SK-N-SH (cell line): Measurements from ENCODE around the gene SIK2. TPM values are rescaled to one million over a fixed set of nuclear protein-coding genes. Genes with fewer than 3 reads are reported as not detected.

Experiments
- CTCF ChIA-PET: fragments of 300-600, 350-600 bp; formaldehyde crosslinking; extraction: SDS; loops from one replicate; lab custom pipeline; 2021; lab: Yijun Ruan, JAX
- POLR2A ChIA-PET: fragments of 350-600 bp; sonication (Branson Sonifier 250); formaldehyde crosslinking; extraction: SDS; loops from one replicate; lab custom pipeline; 2020; ENCODE audit warnings: antibody characterized with exemption, inconsistent platforms; lab: Yijun Ruan, JAX
- DNase-seq: peaks from one replicate; pipeline ENCODE4 v3.0.0; 2012
- H2AFZ ChIP-seq: fragments of 200-600 bp; sonication (generic); 2 replicates; pipeline ENCODE4 v1.8.1; 2016; ENCODE audit warnings: antibody characterized with exemption, mild to moderate bottlenecking, low read depth
- H3F3A ChIP-seq: fragments of 200-600 bp; sonication (generic); replicated peaks from 2 replicates; pipeline ENCODE3; 2016; ENCODE audit warnings: antibody characterized with exemption, mild to moderate bottlenecking; ENCODE audit not compliant: insufficient read depth
- H3K27ac ChIP-seq, 2 experiments: fragments of 200-500 bp in 1 of 2; fragments of 200-600 bp in 1 of 2; sonication (Bioruptor generic) in 1 of 2; sonication (generic), shearing (Covaris generic) in 1 of 2; 2 replicates each; pipeline versions ENCODE4 v1.5.1 to v1.6.1; 2014 to 2016; ENCODE audit warnings: low read depth in 2 of 2, inconsistent platforms in 1 of 2, low read length in 1 of 2, mild to moderate bottlenecking in 1 of 2, mixed read lengths in 1 of 2
- H3K27me3 ChIP-seq: fragments of 200-600 bp; sonication (generic), shearing (Covaris generic); 2 replicates; pipeline ENCODE4 v1.6.1; 2016; ENCODE audit warnings: mixed run types; ENCODE audit not compliant: insufficient read depth
- H3K36me3 ChIP-seq, 2 experiments: fragments of 200-500 bp in 1 of 2; fragments of 200-600 bp in 1 of 2; sonication (Bioruptor generic) in 1 of 2; sonication (generic) in 1 of 2; replicated peaks in 1 of 2; 2 replicates each; pipeline versions ENCODE3 to v1.5.1; 2014 to 2016; ENCODE audit warnings: low read length in 1 of 2, mild to moderate bottlenecking in 1 of 2; ENCODE audit not compliant: insufficient read depth in 2 of 2, control insufficient read depth in 1 of 2
- H3K4me1 ChIP-seq, 2 experiments: fragments of 200-500 bp in 1 of 2; fragments of 200-600 bp in 1 of 2; sonication (Bioruptor generic) in 1 of 2; sonication (generic), shearing (Covaris generic) in 1 of 2; 2 replicates each; pipeline versions ENCODE4 v1.5.1 to v1.6.1; 2014 to 2016; ENCODE audit warnings: low read depth in 1 of 2, low read length in 1 of 2, mixed run types in 1 of 2; ENCODE audit not compliant: insufficient read depth in 2 of 2, control insufficient read depth in 1 of 2
- H3K4me2 ChIP-seq: fragments of 200-600 bp; sonication (generic), shearing (Covaris generic); 2 replicates; pipeline ENCODE4 v1.6.1; 2017; ENCODE audit warnings: mixed run types
- H3K4me3 ChIP-seq, 2 experiments: fragments of 200-500 bp in 1 of 2; fragments of 200-600 bp in 1 of 2; sonication (Bioruptor generic) in 1 of 2; sonication (generic), shearing (Covaris generic) in 1 of 2; 2 replicates each; pipeline versions ENCODE4 v1.5.1 to v1.8.1; 2014 to 2016; ENCODE audit warnings: low read depth in 2 of 2, inconsistent platforms in 1 of 2, low read length in 1 of 2, mild to moderate bottlenecking in 1 of 2, mixed read lengths in 1 of 2, moderate library complexity in 1 of 2
- H3K79me2 ChIP-seq: fragments of 200-600 bp; sonication (generic); 2 replicates; pipeline ENCODE4 v1.8.1; 2017; ENCODE audit warnings: mild to moderate bottlenecking; ENCODE audit not compliant: insufficient read depth
- H3K9ac ChIP-seq: fragments of 200-600 bp; sonication (generic); 2 replicates; pipeline ENCODE4 v1.6.1; 2017; ENCODE audit warnings: mixed run types
- H3K9me2 ChIP-seq: fragments of 200-600 bp; sonication (generic); 2 replicates; pipeline ENCODE4 v1.6.1; 2017; ENCODE audit warnings: mixed run types
- H3K9me3 ChIP-seq: fragments of 200-600 bp; sonication (generic); 2 replicates; pipeline ENCODE4 v1.6.1; 2017; ENCODE audit warnings: mixed run types, mild to moderate bottlenecking, moderate library complexity
- H4K20me1 ChIP-seq: fragments of 200-600 bp; sonication (generic); 2 replicates; pipeline ENCODE4 v1.6.1; 2017; ENCODE audit warnings: mild to moderate bottlenecking, mixed run types; ENCODE audit not compliant: insufficient read depth
- CHD2 ChIP-seq: fragments of 150-350 bp; IDR thresholded peaks from 2 replicates; pipeline ENCODE4 v1.6.1; 2018; ENCODE audit warnings: low read length; ENCODE audit not compliant: partially characterized antibody
- CTCF ChIP-seq: fragments of 200-600 bp; sonication (generic); IDR thresholded peaks from 2 replicates; pipeline ENCODE4 v1.6.1; 2017; ENCODE audit warnings: antibody characterized with exemption, mild to moderate bottlenecking, moderate library complexity
- ELF1 ChIP-seq: IDR thresholded peaks from 2 replicates; pipeline ENCODE4 v1.4.0; 2012
- FOSL2 ChIP-seq: IDR thresholded peaks from 2 replicates; pipeline ENCODE4 v1.4.0; 2012; ENCODE audit warnings: low read depth, mild to moderate bottlenecking, moderate library complexity, borderline replicate concordance
- FOXJ3 ChIP-seq: sonication (generic); formaldehyde crosslinking; IDR thresholded peaks from 2 replicates; pipeline ENCODE4 v1.5.1; 2020; ENCODE audit warnings: mild to moderate bottlenecking, missing genetic modification reagents
- FOXM1 ChIP-seq: IDR thresholded peaks from 2 replicates; pipeline ENCODE4 v1.4.0; 2012; ENCODE audit warnings: low read depth, mild to moderate bottlenecking
- NFIC ChIP-seq: IDR thresholded peaks from 2 replicates; pipeline ENCODE4 v1.4.0; 2012; ENCODE audit warnings: borderline replicate concordance
- POLR2AphosphoS5 ChIP-seq: IDR thresholded peaks from 2 replicates; pipeline ENCODE4 v1.6.1; 2012; ENCODE audit warnings: low read depth, low read length
- RAD21 ChIP-seq: IDR thresholded peaks from 2 replicates; pipeline ENCODE4 v1.6.1; 2012; ENCODE audit warnings: mild to moderate bottlenecking, low read length
- RFX5 ChIP-seq: IDR thresholded peaks from 2 replicates; pipeline ENCODE4 v1.6.1; 2012; ENCODE audit warnings: mild to moderate bottlenecking, improper control_type of control experiment, low read length
- TAF1 ChIP-seq: IDR thresholded peaks from 2 replicates; pipeline ENCODE4 v1.6.1; 2012; ENCODE audit warnings: low read depth, mild to moderate bottlenecking, low read length, moderate library complexity, borderline replicate concordance
- TCF12 ChIP-seq: IDR thresholded peaks from 2 replicates; pipeline ENCODE4 v1.4.0; 2012
- TEAD4 ChIP-seq: IDR thresholded peaks from 2 replicates; pipeline ENCODE4 v1.4.0; 2012; ENCODE audit warnings: mild to moderate bottlenecking, borderline replicate concordance; ENCODE audit not compliant: insufficient read depth
- YY1 ChIP-seq: IDR thresholded peaks from 2 replicates; pipeline ENCODE4 v1.4.0; 2012; ENCODE audit warnings: low read depth, mild to moderate bottlenecking
- WGBS: methylation state at CpG from one replicate; pipeline ENCODE4 v1.1.6; 2017; ENCODE audit warnings: low lambda C conversion rate; 5-methylcytosine and 5-hydroxymethylcytosine counted together
- polyA plus RNA-seq, 3 experiments: library from polyadenylated mRNA; depleted of rRNA; stranded (reverse); fragments of >200 nt; gene quantifications; 2 replicates each; pipeline ENCODE4 v1.2.3, GENCODE V29; 2012
- TF ChIP-seq, protein P1 (sequence below): IDR thresholded peaks from 2 replicates; pipeline ENCODE4; 2012
- TF ChIP-seq, protein P2 (sequence below): IDR thresholded peaks from 2 replicates; pipeline ENCODE4 v1.4.0; 2012; ENCODE audit warnings: low read depth, borderline replicate concordance

The SIK2 gene
- polyA plus RNA-seq, 1 of the 3 experiments (the other 2 are of a cell fraction) = 8.9 TPM

GRCh38 chr11:111624608-111625007 is 22.4 kb downstream of the SIK2 start:
- POLR2A ChIA-PET = no interaction called here
- peaks cover 11% of the 10 kb centered on the region for H3K79me2 ChIP-seq
- CTCF ChIA-PET = interaction anchor here (0.7 kb wide), 1 partner anchor 38 kb away, joined by 3 read pairs; no protein-coding TSS in a partner anchor
- no peak overlapping the region for H3K4me2 ChIP-seq
- H4K20me1 ChIP-seq = no peaks in the 10 kb centered on the region
- peaks cover 27 to 69% of the 10 kb centered on the region in 2 experiments for H3K36me3 ChIP-seq
- H3K4me3 ChIP-seq = no peak overlapping the region
- no peak for DNase-seq
- TF ChIP-seq RFX5 (no peak), ELF1 (no peak), POLR2AphosphoS5 (no peak), FOXJ3 (CRISPR knock-in tag) (no peak), YY1 (no peak), FOSL2 (no peak), CHD2 (no peak), CTCF (no peak), TCF12 (no peak), RAD21 (no peak), TEAD4 (no peak), NFIC (no peak), TAF1 (no peak), FOXM1 (no peak)
- TF ChIP-seq, protein P1, sequence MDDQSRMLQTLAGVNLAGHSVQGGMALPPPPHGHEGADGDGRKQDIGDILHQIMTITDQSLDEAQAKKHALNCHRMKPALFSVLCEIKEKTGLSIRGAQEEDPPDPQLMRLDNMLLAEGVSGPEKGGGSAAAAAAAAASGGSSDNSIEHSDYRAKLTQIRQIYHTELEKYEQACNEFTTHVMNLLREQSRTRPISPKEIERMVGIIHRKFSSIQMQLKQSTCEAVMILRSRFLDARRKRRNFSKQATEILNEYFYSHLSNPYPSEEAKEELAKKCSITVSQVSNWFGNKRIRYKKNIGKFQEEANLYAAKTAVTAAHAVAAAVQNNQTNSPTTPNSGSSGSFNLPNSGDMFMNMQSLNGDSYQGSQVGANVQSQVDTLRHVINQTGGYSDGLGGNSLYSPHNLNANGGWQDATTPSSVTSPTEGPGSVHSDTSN = no peak
- TF ChIP-seq, protein P2, sequence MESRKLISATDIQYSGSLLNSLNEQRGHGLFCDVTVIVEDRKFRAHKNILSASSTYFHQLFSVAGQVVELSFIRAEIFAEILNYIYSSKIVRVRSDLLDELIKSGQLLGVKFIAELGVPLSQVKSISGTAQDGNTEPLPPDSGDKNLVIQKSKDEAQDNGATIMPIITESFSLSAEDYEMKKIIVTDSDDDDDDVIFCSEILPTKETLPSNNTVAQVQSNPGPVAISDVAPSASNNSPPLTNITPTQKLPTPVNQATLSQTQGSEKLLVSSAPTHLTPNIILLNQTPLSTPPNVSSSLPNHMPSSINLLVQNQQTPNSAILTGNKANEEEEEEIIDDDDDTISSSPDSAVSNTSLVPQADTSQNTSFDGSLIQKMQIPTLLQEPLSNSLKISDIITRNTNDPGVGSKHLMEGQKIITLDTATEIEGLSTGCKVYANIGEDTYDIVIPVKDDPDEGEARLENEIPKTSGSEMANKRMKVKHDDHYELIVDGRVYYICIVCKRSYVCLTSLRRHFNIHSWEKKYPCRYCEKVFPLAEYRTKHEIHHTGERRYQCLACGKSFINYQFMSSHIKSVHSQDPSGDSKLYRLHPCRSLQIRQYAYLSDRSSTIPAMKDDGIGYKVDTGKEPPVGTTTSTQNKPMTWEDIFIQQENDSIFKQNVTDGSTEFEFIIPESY = no peak
- TF ChIP-seq, all 33 proteins: peak for 0
- Histone ChIP-seq H3K27me3 (no peaks in the 10 kb centered on the region), H2AFZ (no peak overlapping the region), H3K9me2 (no peaks in the 10 kb centered on the region), H3K9ac (no peak overlapping the region), H3K4me1 (0 out of 4 replicates have a peak, but pooled peaks cover 0 to 2% of the 10 kb centered on the region in 2 experiments), H3K27ac (no peak overlapping the region), H3F3A (peaks cover 16% of the 10 kb centered on the region), H3K9me3 (peaks cover 5% of the 10 kb centered on the region; the same call in 1 of the 2 replicates)
- WGBS = 94% methylated on average over 2 of the region's 2 CpGs
